Brain pericyte (primary cell): ENCODE results near the gene HOXB8.

Experiments used
- DNase-seq: peaks from one replicate; pipeline ENCODE4 v3.0.0-alpha.2; 2012; ENCODE audit warnings: low read depth, low spot score

The HOXB8 gene

DNA sequence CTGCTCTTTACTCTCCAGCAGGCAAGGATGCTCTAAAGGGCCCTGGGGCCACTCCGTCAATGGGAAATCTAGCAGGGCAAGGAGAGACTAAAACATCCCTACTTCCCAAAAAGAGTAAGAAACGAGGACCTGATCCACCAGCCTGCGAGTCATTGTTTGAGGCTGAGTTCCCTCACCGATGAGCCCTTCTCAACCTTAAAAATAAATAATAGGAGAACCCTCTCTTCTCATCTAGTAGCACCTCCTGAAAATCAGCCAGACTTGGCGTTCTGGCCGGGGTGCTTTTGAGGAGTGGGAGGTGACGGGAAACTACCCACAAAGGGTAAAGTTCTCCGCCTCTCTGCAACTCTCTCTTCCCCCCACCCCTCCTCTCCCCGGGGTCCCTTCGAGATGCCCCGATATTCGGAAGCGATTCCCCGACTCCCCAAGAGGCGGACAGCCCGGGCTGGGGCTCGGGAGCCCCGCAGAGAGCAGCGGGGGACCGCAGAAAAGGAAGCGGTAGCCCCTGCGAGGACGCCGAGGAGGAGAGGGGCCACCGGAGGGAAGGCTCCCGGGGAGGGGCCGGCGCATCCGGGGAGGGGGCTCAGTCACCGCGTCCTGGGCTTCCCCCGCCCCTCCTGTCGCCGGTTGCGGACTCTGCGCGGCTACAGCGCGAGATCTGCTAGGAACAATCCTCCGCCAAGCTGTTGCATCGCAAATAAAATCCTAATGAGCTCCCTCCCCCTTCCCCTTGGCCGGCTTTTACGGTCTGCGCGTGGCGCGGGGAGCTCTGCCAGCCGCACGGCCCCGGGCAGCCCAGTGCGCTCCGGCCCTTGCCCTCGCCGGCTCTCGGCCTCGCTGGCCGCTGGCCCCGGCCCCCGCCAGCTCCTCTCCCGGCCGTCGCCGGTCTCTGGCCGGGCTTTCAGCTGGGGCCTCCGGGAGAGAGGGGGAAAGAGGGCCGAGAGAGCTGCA lies 9.7 kb upstream of the HOXB8 start:
- DNase-seq: no peak

DNA sequence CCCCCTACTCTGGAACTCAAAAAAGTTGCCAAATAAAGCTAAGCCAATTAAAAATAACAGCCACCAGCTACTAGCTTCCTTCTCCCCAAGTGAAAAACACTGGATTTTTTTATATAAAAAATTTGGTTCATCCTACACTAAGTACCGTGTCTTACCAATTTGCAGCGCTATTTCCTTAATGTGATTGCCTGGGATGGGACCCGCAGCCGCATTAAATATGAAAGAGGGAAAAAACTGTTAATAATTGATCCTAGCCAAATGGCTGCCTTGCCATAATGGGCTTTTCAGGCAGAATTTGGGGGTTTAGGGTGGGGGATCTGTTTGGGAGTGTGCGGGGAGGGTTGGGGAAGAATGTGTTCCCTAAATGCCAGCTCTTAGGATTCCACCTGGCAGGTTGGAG lies 9.0 kb upstream of the HOXB8 start:
- DNase-seq: no peak

DNA sequence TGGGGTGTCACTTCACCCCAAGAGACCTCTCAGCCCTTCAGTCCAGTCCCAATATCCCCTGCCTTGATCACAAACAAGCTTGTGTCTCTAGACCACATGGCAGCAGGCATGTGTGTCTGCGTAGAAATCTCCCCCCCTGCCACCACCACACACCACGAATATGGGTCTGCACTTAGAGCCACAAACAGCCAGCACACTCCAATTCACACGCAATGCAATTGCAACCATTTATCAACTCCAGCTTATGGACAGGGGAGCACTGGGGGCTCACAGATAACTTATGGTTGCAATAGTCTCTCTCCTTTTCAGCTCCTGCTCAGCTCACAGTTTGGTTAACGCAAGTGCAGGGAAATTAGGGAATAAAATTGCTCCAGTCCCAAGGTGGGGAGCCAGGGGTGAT lies 8.5 kb upstream of the HOXB8 start:
- no peak for DNase-seq

DNA sequence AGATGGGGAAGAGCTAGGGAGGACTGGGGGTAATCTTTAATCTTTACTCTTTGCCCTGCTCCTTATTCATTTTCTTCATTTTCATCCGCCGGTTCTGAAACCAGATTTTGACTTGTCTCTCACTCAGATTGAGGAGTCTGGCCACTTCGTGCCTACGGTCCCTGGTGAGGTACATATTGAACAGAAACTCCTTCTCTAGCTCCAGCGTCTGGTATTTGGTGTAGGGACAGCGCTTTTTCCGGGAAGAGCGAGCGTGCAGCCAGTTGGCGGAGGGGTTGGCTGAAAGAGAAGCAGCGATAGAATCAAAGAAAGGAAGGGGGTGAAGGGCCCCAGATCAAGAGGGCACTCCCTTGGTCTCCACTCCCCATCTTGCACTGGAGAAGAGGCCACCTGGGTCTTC lies 7.8 kb upstream of the HOXB8 start:
- DNase-seq: no peak

DNA sequence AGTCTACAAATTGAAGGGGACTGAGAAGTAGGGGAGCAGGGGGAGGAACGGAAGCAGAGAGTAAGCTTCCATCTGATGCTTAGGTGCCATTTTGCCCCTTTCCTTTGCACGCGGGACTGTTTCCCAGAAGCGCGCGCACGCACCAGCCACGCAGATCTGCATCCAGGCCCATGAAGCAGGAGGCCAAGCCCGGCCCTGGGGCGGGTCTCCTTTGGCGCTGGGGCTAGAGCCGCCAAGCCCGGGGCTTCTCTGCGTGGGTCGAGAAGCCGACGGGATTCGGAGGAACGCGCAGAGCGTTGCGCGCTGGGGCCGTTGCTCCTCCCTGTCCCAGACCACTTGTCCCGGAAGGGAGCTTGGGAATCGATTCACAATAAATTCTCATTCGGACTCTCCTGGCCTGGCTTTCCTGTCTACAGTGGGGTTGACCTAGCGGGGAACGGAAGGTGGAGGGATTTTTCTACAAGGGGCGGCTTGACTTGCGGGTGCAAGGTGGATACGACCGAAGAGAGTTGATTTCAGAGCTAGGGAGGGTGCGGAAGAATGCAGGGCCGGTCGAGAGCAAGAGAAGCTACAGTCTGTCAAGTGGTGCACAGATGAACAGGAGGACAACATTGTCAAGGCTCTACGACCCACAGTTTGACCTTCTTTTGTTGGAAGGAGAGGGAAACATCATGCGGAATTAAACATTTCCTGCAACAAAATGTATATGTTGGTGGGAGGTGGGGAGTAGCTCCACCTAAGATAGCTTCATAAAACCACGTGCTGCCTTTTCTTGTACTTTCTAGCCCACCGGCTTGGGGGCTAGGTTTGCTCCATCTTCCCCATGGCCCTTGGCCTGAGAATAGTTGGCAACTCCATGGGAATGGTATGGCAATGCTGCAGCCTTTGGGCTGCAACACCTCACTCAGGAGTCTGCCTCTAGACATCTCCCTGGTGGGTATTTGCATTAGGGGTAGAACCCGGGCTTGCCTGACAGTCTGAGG lies 6.6 kb upstream of the HOXB8 start:
- DNase-seq: no peak

DNA sequence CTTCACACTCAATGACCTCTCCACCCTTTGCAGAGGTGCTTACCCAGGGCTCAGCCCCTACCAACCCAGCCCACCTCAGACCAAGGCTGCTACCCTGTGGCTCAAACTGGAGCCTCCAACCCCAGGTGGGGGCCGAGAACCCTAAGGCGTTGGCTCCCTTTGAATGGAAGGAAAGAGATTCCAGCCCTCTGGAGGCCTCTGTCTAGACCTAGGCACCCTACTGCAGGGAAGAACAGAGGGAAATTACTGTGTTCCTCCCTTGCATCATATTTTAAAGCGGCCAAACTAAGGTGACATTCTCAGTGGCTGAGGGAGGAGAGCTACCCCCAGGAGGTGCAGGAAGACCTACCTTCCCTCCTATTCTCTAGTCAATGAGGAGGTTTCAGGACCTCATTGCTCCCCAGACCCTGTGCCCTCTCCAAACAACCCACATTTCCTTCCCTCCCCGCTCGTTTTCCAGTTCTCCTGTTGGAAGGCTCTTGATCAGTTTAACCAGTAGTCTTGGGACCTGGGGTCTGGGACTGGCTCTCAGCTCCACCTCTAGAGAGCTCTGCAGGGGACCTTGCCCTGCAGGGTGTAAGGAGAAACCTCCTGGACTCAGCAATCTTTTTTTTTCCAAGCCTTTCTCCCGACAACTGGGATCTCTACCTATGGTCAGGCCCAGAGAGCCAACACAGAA lies 5.5 kb upstream of the HOXB8 start:
- DNase-seq: no peak

DNA sequence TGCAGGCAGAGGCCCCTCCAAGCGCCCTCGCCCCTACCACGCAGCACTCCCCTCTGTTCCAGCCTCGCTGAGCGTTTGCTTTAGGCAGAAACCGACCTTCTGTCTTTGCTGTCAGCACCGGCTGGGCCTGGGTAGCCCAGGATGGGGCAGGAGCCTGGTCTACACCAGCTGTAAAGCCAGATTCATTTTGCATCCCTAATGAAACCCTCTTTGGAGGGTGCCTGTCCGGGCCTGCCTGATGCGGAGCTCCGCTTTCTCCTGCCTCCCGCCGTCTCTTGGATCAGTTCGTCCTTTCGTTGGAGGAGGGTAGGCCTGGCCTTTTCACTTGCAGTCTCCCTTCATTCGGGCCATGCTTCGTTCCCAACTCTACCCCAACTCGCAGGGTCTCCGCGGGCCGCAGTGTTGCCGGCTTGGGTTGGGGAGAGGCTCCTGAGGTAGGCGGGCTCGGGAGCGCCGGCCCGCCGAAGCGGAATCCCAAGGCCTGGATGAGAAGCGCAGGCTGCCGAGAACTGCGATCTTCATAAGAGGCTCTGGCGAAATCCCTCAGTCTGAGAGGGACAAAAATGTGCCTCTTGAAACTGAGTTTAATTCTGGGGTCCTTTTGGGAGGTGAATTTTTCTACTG lies 4.8 kb upstream of the HOXB8 start:
- no peak for DNase-seq

DNA sequence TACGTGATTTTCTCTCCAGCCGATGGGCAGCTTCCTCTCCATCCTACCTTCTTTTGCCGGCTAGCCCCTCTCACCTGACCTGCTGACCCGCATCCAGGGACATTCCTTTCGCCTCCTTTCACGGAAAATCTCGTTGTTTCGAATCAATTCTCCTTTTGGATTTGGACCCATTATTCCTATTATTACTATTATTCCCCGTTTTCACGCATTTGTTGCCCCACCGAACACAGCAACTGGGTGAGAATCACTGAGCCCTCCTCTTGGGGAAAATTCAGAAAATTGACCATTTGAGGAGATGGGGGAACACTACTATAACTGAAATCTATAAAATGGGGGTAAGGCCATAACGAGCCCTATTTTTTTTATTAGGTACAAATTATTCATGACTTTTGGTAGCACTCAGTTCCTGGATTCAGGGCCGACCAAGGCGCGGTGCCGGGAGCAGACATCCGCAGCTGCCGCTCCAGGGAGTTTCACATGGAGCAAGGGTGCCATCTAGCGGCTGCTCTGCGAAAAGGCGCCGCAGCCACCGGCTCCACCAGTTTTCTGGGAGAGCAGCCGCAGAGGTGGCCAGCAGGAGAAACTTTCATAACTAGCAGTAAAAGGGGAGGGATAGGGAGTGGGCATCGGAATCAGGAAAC lies 3.3 kb upstream of the HOXB8 start:
- DNase-seq: peak; percentile 26

DNA sequence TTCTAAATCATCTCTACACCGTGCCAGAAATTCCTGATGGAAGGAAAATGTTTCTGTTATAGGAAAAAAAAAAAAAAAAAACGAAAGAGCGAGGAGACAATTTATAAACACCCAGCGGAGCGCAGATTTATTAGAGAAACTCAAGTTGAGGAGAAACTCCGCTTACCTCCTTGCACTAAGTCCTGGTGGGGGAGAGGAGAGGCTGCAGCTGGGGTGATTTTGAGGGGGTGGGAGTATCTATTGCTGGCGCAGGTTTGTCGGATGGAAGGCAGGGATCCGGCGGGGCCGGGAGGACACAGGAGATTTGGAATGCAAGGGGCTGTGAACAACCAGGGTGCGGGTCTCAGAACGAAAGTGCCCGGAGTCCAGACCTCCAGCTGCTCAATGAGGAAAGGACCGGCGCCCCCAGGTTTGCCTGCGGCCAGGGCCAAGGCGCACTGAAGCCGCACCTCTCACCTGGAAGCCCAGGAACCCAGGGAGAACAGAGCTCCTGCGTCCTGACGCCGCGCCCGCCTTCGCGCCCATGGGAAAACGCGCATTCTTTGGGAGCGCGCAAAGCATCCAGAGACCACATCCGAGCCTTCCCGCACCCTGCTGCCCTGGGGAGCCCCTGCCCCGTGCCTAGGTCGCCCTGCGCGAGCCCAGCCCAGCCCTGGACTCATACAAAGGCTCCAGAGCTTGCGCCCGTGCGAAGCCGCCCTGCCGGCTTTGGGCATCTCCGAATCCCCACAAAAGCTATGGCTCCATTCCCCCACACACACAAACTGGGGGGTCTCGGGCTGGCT lies 2.6 kb upstream of the HOXB8 start:
- no peak for DNase-seq

DNA sequence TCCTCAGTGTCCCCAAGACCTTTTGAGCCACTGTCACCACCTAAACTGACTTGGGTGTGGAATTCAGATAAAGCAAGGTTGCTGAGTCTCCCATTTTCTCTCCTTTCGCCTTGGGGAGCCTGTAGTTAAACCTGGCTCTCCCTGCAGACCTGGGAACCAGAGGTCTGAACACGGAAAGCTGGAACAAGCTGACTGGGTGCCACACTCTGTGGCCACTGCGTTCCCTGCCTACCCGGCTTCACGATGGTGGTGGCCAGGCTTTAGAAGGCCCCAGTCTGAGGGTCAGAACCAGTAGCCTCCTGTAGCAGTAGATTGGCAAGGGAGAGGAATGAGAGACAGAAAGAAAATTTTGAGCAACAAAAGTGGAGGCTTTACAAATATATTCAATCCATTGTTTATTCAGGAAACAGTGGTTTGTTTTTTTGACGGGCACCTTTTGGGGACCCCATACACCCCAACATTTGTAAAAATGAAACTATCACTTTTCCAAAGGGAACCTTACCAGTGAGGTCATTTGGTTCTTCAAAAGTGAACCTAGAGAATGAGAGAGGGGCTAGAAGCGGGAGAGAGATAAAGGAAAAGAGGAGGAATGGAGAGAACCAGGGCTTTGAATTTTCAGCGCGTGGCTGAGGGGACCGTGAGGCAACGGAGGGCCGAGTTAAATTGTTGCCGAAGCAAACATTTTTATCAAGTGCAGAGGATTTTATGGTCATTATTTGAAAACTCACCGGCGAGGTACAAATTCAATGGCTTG lies 1.8 kb upstream of the HOXB8 start:
- no peak for DNase-seq

DNA sequence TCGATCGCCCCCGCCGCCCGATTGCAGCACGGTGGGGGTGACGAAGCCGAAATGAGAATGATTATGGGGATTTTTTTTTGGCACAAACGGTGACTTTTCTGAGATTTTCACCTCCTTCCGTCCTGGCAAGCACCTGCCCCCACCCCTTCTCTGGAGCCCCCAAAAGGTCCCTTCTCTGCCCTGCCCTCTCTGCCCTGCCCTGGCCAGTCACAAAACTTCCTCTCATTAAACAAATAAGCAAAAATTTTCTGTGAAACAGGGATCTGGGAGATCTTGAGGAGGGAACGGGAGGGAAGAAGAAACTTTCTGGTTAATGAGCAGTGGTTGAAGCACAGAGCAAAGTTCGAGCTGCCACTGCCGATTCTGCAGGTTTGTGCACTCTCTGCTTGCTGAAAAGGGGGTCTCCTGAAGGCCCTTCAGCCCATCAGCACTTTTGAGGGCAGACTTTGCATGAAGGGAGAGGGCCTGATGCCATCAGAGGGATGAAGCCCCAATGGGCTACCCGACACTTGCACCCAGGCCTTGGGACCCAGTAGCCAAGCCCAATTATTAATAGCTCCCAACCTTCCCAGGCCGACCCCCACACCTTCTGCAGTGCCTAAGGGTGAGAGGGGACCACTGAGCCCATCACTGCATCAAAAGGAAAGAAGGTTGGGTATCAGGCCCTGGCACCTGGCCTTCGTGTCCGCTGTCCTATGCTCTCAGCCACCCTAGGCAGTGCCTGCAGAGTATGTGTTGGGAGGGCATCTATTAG lies 1.0 kb upstream of the HOXB8 start:
- no peak for DNase-seq

DNA sequence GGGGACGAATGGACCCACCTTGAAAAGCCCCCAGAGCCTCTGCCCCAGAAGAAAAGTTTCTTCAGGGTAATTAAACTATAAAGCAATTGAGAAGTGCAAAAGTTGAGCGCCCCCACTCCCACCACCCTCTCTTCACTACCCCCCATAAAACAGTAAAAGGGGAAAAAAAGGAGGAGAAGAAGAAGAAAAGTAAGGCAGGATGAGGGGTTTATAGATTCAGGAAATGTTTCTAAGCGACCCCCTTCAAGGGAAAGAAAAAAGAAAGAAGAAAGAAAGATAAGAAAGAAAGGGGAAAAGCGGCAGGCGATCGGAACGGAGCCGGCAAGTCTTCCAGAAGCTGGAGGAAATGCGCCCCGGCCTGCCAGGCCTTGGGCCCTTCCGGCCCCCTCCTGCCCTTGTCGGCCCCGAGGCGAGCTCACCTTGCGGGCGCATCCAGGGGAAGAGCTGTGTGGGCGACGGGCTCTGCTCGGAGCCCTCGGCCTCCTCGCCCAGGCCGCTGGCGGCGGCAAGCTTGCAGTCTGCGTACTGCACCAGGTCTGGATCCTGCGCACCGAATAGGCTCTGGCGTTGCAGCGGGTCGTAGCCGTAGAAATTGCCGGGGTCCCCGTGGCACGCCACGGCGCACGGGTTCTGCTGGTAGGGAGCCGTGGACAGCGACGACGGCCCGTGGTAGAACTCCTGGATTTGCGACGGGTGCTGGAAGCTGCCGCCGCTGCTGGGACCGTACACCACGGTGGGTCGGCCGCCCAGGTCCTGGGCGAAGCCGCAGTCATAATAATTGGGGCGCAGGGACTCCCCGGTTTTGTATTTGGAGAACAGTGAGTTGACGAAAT lies 1.0 kb downstream of the HOXB8 start:
- DNase-seq: no peak

DNA sequence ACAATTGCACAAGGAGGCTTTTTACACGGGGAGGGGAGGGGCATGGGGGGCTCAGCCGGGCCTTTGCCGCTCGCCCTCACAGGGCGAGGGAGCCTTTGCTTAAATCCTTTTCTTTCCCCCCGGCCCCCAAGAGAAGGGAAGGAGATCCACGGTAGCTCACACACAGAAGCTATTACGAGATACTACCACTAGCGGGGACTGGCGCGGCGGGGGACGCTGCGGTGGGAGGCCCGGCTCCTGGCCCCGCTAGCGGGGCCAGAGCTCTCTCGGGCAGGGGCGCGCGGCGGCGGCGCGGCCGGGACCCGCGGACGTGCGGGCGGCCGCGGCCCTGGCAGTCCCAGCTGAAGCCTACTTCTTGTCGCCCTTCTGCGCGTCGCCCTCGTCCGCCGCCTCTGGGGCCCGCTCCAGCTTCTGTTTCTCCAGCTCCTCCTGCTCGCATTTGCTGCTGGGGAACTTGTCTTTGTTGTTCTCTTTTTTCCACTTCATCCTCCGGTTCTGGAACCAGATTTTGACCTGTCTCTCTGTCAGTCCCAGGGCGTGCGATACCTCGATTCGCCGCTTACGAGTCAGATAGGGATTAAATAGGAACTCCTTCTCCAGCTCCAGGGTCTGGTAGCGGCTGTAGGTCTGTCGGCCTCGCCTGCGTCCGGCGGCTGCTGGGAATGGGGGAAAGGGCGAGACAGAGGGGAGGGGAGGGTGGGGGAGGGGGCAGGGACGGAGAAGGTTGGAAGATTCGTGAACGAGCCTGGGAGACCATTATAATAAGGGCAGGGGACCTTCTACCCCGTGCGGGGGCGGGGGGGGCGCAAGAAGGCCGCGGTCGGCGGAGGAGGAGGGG lies 2.0 kb downstream of the HOXB8 start:
- DNase-seq: no peak

DNA sequence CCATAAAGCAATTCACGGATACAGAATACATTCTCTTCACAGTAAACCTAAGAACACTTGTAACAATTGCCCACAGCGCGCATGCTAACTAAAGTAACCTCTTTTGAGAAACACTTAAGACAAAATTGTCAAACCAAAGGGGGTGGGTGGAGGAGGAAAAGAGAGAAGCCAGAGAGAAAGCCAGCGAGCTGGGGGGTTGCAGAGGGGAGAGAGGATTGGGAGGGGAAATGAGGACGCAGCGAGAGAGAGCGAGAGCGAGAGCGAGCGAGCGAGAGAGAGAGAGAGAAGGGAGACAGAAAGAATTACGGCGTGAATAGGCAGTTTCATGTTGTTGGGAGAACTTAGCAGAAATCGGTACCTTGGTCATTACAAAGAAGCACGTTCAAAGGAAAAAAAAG lies 2.6 kb downstream of the HOXB8 start:
- no peak for DNase-seq

DNA sequence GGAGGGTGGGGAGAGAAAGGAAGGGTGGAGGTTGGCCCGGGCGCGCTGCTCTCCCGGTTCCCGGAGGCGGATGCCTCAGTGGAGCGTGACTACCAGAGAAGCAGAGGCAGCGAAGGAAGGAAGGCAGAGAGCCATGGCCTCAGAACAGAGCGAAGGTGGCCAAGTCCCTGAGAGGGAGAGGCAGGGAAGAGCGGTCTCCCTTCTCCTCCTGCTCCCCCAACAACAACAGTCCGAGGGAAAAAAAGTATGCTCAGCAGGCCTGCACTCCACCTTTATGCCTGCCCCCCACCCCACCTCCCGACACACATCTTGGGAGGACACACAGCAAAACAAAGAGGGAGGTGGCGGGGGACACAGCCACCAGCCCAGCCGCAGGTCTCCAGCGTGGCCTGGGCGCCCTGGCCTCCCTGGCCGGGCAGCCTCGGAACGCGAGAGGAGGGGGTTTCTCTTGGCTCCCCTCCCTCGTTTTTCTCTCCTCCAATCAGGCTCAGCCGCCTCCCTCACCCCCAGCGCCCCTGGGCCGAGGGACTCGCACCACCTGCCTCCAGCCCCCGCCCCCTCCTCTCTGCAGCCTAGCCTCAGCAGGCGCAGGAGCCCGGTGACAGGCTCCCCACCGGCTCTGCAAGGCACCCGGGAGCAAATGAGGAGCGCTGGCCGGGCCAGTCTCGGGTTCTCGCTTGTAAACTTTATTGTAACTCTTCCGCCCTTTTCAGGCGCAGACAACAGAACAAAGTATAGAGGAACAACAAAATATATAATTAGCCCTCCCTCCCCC lies 3.2 kb downstream of the HOXB8 start:
- no peak for DNase-seq

DNA sequence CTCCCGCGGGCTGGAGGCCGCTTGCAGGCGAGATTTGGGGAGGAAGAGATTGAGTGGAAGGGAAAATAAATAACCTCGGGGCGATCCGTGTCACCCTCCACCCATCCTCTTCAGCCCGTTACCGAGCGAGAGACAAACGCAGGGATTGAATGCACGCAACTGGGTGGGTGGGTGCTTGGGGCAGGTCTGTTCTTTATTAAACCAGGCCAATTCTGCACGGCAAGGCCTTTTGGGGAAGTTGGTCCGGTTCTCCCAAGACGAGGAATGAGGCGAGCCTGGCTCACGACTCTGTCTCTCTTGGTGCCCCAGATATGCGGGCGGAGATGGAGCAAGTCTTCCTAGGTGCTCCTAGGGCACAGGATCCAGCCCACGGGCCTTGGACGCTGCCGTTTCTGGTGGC lies 3.9 kb downstream of the HOXB8 start:
- no peak for DNase-seq
